GM12801 (cell line): ENCODE measurements around the gene LRRC27.

Experiments
- TF ChIP-seq, protein P1 (sequence below): IDR thresholded peaks from one replicate; pipeline ENCODE4 v1.5.1; 2011; ENCODE audit warnings: control low read depth; ENCODE audit not compliant: insufficient read length; ENCODE audit errors: extremely low read depth

Gene LRRC27

GRCh38 chr10:132415956-132416355 lies 84.0 kb downstream of the LRRC27 start:
- TF ChIP-seq, protein P1, sequence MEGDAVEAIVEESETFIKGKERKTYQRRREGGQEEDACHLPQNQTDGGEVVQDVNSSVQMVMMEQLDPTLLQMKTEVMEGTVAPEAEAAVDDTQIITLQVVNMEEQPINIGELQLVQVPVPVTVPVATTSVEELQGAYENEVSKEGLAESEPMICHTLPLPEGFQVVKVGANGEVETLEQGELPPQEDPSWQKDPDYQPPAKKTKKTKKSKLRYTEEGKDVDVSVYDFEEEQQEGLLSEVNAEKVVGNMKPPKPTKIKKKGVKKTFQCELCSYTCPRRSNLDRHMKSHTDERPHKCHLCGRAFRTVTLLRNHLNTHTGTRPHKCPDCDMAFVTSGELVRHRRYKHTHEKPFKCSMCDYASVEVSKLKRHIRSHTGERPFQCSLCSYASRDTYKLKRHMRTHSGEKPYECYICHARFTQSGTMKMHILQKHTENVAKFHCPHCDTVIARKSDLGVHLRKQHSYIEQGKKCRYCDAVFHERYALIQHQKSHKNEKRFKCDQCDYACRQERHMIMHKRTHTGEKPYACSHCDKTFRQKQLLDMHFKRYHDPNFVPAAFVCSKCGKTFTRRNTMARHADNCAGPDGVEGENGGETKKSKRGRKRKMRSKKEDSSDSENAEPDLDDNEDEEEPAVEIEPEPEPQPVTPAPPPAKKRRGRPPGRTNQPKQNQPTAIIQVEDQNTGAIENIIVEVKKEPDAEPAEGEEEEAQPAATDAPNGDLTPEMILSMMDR: no peak

DNA sequence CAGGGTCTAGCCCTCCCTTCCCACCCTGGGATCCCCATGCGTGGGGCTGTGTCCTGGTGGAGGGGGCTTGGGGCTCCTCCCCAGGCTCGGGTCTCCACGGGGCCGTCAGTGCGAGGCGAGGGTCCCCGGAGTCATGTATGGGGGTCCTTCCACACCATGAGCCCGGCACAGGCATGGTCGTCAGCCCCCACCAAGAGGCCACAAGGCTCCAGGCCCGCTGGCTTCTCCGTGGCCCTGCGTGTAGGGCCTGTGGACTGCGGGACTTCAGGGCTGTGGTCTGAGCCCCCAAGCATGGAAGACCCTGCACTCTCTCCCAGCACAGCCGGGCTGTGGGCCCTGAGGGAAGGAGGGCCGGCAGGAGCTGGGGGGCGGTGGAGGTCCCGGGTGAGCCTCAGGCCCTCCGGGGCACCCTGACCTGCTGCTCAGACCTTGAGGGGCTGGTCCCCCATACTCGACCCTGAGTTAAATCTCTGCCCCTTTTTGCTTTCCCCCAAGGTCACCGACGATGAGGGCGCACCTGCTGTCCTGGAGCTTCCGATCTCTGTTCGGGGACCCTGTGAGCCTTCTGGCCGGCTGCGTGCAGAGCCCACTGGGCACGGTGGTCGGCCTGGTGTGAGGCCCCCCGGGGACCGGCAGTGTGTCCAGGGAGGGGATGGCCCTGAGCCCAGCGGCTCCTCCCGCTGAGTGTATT lies 84.7 kb downstream of the LRRC27 start:
- TF ChIP-seq, protein P1: no peak

DNA sequence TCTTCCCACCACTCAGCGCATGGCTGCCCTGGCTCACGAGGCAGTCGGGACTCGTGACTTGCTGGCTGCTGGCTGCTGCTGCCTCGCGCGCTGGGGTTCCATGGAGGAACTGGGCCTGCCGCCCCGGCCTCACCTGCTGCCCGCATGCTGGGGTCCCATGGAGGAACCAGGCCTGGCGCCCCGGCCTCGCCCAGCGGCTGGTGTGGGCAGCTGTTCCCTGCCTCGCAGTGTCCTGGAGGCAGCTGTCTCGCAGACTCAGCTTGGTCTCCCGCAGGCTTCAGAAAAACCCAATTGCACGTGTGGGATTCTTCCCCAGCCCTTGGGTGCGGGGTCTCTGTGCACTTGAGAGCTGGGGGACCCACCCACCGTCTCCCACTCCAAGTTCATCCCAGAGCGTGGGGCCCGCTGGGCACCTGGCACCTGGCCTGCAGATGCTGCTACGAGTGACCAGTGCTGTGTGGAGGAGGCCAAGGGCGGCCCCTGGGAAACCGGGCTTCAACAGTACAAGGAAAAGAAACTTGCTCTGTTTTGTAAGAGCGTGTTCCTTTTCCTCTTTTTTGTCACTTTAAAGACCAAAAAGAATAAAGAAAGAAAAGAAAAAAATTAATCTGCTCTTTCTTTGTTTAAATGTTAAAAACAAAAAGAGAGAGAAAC lies 85.4 kb downstream of the LRRC27 start:
- TF ChIP-seq, protein P1: no peak

- TF ChIP-seq, protein P1: no peak
These were observed 86.0 kb downstream of the LRRC27 start for GRCh38 chr10:132417957-132418441.

DNA sequence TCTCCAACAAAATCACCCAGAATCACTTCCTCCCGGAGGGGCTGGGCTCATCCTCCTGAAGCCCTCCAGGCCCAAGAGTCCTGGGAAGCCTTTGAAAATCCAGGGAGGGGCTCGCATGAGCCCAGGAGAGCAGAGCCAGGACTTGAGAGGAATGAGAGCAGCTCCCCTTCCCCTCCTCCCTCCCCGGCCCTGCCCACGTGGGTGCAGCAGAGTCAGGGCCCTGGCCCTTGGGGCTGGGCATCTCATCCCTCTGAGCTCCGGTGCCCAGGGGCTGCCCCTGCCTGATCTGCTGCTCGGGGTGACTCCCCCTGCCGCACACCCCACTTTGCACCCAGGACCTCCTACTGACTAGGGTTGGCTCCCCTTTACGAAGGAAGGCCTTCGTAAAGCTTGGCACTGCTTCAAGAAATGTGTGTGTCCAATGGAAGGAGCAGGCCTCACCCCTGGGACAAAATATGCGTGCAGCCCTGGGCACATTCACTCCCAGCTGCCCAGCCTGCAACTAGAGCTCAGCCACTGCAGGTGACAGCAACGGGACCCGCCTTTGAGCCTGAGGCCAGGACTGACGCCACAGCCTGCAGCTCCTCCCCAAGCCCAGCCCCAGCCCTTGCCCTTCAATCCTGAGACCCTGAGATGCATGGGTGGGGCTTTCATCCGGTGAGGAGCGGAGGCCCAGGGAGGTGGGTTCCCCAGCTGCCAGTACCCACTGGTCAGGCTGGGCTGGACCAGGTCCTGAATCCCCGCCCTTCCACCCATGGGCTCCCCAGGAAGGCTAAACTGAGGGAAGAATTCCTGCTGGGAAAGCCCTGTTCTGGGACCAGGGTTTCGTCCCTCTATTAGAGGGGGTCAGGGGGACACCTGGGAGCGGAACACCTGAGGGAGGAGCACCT lies 86.8 kb downstream of the LRRC27 start:
- TF ChIP-seq, protein P1: no peak

- TF ChIP-seq, protein P1: no peak
These were observed 87.8 kb downstream of the LRRC27 start for GRCh38 chr10:132419538-132420468.
